ENCODE data around the gene ROR1.

Gene ROR1

DNA sequence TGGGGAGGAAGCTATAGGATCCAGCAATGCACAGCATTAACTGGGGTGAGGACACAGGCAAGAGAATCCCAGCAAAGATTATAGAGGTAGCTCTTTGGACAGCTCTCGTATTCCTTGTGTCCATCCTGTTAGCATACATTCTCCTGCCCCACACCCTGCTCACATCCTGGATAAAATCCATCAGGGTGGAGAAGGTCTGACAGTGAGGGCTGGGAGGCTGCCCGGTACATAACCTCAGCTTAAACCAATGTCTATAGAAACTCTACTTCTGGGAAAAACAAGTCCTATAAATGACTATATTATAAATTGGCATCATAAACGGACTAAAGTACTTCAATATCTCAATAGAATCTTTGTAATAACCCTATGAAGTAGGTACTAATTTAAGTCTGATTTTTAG, 392.8 kb downstream of the ROR1 start:
- CTCF ChIA-PET, result interaction anchor here (1.4 to 3.3 kb wide), 5 partner anchors 16 to 493 kb away, joined by 4 to 19 read pairs (median 12); no protein-coding TSS in a partner anchor
- no peak for DNase-seq (ENCODE audit: low read depth, low spot score)
- POLR2A ChIA-PET, result interaction anchor here (0.7 kb wide), 1 partner anchor 568 kb away, joined by 3 read pairs; no protein-coding TSS in a partner anchor
- no peak overlapping the region for H3K4me3 ChIP-seq (ENCODE audit: low read depth, low read length)
- TF ChIP-seq, protein P1, sequence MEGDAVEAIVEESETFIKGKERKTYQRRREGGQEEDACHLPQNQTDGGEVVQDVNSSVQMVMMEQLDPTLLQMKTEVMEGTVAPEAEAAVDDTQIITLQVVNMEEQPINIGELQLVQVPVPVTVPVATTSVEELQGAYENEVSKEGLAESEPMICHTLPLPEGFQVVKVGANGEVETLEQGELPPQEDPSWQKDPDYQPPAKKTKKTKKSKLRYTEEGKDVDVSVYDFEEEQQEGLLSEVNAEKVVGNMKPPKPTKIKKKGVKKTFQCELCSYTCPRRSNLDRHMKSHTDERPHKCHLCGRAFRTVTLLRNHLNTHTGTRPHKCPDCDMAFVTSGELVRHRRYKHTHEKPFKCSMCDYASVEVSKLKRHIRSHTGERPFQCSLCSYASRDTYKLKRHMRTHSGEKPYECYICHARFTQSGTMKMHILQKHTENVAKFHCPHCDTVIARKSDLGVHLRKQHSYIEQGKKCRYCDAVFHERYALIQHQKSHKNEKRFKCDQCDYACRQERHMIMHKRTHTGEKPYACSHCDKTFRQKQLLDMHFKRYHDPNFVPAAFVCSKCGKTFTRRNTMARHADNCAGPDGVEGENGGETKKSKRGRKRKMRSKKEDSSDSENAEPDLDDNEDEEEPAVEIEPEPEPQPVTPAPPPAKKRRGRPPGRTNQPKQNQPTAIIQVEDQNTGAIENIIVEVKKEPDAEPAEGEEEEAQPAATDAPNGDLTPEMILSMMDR (IDR thresholded peaks at IDR 0.05; ENCODE audit: insufficient read depth, low read length, missing control alignments), result no peak

DNA sequence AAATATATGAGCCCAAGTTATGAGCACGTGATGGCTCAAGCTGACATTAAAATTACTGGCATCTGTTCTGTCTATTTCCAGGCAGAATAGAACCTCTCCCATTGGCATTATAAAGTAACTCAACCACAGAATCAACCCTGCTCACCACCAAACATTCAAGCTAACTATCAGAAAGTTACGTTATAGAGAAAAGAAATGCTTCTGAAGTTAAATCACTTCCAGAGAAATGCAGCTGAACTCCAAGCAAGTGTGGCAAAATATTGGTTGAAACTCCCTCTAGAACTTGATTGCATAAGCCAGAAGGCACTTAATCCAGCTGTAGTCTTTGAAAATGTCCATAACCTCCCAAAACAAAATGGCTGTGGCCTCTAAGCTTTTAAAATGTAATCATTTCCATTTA, 393.4 kb downstream of the ROR1 start:
- POLR2A ChIA-PET, result no interaction called here
- TF ChIP-seq, protein P1 (IDR thresholded peaks at IDR 0.05; ENCODE audit: insufficient read depth, low read length, missing control alignments), result no peak
- CTCF ChIA-PET, result interaction anchor here (0.7 to 3.3 kb wide), 6 partner anchors 16 to 550 kb away, joined by 3 to 19 read pairs (median 9); no protein-coding TSS in a partner anchor
- peak; percentile 71 for DNase-seq (ENCODE audit: low read depth, low spot score)
- H3K4me3 ChIP-seq (ENCODE audit: low read depth, low read length), result no peak overlapping the region

DNA sequence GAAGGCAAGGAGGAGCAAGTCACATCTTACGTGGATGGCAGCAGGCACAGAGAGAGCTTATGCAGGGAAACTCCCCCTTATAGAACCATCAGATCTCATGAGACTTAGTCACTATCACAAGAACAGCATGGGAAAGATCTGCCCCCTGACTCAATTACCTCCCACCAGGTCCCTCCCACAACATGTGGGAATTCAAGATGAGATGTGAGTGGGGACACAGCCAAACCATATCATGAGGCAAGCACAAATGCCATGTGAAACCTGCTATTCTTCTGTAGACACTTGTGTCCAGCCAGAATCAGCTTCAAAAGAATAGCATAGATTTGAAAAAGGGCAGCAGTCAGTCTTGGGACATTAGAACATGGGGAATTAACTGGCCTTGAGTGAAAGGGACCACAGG, 397.4 kb downstream of the ROR1 start:
- ChIA-PET CTCF (interaction anchor here (0.5 to 1.5 kb wide), 3 partner anchors 71 to 561 kb away, joined by 3 to 4 read pairs (median 4); no protein-coding TSS in a partner anchor), POLR2A (no interaction called here)
- no peak for DNase-seq (ENCODE audit: low read depth, low spot score)
- TF ChIP-seq, protein P1 (IDR thresholded peaks at IDR 0.05; ENCODE audit: insufficient read depth, low read length, missing control alignments), result no peak
- H3K4me3 ChIP-seq (ENCODE audit: low read depth, low read length), result no peak overlapping the region

DNA sequence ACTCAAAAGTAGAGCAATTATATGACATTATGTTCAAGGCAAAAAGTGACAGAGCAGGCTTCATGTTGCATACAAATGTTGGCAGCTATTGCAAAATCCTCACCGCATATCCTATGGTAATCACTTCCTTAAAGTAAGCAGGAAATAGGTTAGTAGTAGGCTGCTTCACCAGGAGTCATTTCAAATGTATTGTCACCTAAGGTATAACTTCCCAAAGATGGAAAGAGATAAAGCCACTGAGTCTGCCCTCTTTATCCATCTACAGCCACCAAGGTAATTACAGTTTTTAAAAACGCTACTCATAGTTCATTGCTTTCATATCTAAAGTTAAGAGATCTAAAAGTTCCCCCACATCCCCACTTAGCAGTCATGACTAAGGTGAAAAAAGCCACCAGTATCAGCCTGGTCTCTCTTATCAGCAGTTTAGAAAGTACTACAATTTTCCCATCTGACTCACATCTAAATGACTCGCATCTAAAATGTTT, 398.0 kb downstream of the ROR1 start:
- ChIA-PET POLR2A (no interaction called here), CTCF (interaction anchor here (1.1 to 1.5 kb wide), 2 partner anchors 71 to 480 kb away, joined by 3 to 4 read pairs; no protein-coding TSS in a partner anchor)
- TF ChIP-seq, protein P1 (IDR thresholded peaks at IDR 0.05; ENCODE audit: insufficient read depth, low read length, missing control alignments), result no peak
- H3K4me3 ChIP-seq (ENCODE audit: low read depth, low read length), result no peak overlapping the region
- DNase-seq (ENCODE audit: low read depth, low spot score), result peak; percentile 28

DNA sequence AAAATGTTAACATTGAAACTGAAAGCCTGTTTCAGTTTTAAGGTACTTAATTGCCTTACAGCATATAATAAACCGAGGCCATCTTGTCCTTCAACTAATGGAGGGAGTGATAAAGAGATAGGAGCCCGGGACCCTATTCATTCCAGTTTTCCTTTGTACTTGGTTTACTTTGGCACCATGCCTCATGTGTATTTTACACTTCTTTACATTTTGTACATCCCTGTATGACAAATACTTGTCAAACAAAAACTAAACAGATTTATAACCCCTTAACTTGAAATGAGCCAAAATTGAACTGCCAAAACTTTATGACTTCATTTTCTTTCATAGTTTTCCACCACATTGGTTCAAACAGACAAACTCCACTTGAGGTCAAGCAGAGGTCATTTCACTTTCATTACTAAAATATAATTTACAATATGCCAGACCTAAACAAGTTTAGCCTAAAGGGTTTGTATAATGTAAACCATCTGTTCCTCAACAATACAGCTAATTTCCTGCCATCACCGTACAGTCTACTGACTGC, 398.7 kb downstream of the ROR1 start:
- H3K4me3 ChIP-seq (ENCODE audit: low read depth, low read length), result no peak overlapping the region
- CTCF ChIA-PET, result interaction anchor here (1.0 to 1.9 kb wide), 3 partner anchors 9 to 58 kb away, joined by 3 to 10 read pairs (median 3); no protein-coding TSS in a partner anchor
- no peak for DNase-seq (ENCODE audit: low read depth, low spot score)
- TF ChIP-seq, protein P1 (IDR thresholded peaks at IDR 0.05; ENCODE audit: insufficient read depth, low read length, missing control alignments), result no peak
- POLR2A ChIA-PET, result no interaction called here

DNA sequence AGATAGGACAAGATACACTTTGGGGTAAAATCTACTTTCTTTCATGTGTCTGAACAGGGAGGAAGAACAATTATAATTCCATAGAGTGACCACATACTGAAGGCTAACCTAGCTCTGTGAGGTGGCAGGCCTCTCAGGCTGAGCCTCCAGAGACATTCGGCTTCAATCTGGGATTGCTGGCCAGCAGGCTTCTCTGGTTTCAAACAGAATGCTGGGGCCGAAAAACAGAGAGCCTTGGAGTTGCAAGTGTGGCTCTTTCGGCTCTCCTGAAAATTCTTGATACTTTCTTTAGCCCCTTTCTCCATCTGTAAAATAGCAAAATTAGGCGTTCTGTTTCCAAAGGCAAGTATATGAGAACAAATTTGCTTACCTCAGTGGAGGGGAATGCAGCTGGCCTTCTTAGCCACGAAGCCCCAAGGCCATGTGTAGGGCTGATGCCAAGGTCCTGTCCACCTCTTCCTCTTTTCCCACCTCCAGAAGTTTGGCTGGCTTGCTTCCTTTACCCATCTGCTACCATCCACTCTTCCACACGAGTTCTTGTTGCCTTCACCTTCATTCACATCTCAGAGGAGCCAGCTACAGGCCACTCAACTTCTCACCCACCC, 399.6 kb downstream of the ROR1 start:
- no peak for DNase-seq (ENCODE audit: low read depth, low spot score)
- TF ChIP-seq, protein P1 (IDR thresholded peaks at IDR 0.05; ENCODE audit: insufficient read depth, low read length, missing control alignments), result no peak
- ChIA-PET CTCF (interaction anchor here (0.8 to 1.9 kb wide), 4 partner anchors 10 to 482 kb away, joined by 3 to 10 read pairs (median 3); no protein-coding TSS in a partner anchor), POLR2A (no interaction called here)
- no peak overlapping the region for H3K4me3 ChIP-seq (ENCODE audit: low read depth, low read length)

Data from AG04449 (cell line).